ENCODE data around the gene LZTR1. TPM values are rescaled to one million over a fixed set of nuclear protein-coding genes. Genes with fewer than 3 reads are reported as not detected.
"Not testable (repeated sequence)": the region's sequence is repeated elsewhere in the genome, so short reads cannot be mapped to it uniquely, and the experiment has no call there.

The LZTR1 gene
- 10 to 100 TPM; 37.1 to 67.2 (median 55.7) TPM for total RNA-seq

DNA sequence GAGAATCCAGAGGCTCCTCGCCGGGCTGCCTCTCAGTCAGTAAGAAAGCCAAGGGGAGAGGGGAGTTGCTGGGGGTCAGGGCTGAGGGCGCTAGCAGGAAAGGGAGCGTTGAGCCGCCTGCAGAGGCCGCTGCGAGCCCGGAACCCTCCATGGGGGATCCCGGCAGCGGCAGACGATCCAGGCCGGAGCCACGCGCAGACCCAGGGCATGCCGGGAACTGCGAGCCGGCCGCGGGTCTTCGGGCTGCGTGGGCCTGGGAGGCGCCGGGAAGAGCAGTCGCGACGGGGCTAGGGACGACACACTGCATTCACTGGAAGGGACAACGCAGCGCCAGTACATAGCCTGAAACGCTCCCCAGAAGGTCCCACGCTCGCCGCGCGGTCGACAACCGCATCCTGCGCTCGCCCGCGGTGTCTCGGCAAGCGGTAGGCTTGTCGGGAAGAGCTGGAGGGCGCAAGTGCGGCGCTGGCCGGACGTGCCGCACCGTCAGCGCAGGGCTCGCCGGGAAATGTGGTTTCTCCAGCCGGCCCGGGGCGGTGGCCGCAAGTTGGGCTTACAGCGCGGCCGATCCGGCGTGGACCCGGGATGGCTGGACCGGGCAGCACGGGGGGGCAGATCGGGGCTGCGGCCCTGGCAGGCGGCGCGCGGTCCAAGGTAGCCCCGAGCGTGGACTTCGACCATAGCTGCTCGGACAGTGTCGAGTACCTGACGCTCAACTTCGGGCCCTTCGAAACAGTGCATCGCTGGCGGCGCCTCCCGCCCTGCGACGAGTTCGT, at the start of gene LZTR1:
TSS of gene LZTR1 (plus strand) at position 511 of the 776 bp plus-strand sequence. CDS start at position 586, 75 bp downstream.
- intact Hi-C loops (cut with DNase I) = no loop called here

GRCh38 chr22:20933910-20934309, 48.2 kb upstream of the LZTR1 start:
- H3K27me3 ChIP-seq = no peaks in the 10 kb centered on the region
- H3K9me3 ChIP-seq = no peaks in the 10 kb centered on the region
- intact Hi-C loops (cut with DNase I) = no loop called here
- WGBS, 2 donors = 98% methylated on average over 7 of the region's 7 CpGs
- no peak overlapping the region for H3K27ac ChIP-seq
- peaks cover 0 to 4% of the 10 kb centered on the region in 2 donors for H3K36me3 ChIP-seq
- TF ChIP-seq CTCF (IDR thresholded peaks at IDR 0.05) (no peak), POLR2A (IDR thresholded peaks at IDR 0.05) (no peak)
- DNase-seq = no peak
- no peak overlapping the region for H3K4me3 ChIP-seq (replicated peaks in 1 of 3)
- H3K4me1 ChIP-seq = peaks cover 9 to 19% of the 10 kb centered on the region in 2 donors

More for the DNA sequence above, at the start of gene LZTR1:
- H3K27ac ChIP-seq = peak within 1 kb of the TSS; percentile 71 to 84 (median 76)
- peaks cover 0 to 9% of the 10 kb centered on the region in 2 donors for H3K36me3 ChIP-seq
- H3K4me1 ChIP-seq = peaks cover 21 to 25% of the 10 kb centered on the region in 2 donors
- WGBS, 2 donors = 1% methylated on average over 13 to 24 of the region's 87 CpGs
- H3K27me3 ChIP-seq = no peaks in the 10 kb centered on the region
- TF ChIP-seq CTCF (IDR thresholded peaks at IDR 0.05) (peak in 3 of 6 experiments; percentile 23 to 45 (median 45)), POLR2A (IDR thresholded peaks at IDR 0.05) (peak; percentile 33 to 92)
- peak within 1 kb of the TSS; percentile 81 to 94 (median 83) for H3K4me3 ChIP-seq (replicated peaks in 1 of 3)
- H3K9me3 ChIP-seq = no peaks in the 10 kb centered on the region
- DNase-seq = peak; percentile 75 to 79

- H3K4me3 ChIP-seq (replicated peaks in 1 of 3); H3K27ac ChIP-seq; H3K36me3 ChIP-seq; DNase-seq; intact Hi-C loops (cut with DNase I); H3K9me3 ChIP-seq; H3K27me3 ChIP-seq: not testable (repeated sequence)
- 91 to 95% methylated on average over 9 of the region's 9 CpGs for WGBS, 2 donors
- peaks cover 9 to 26% of the 10 kb centered on the region in 2 donors for H3K4me1 ChIP-seq
These were observed 47.0 kb upstream of the LZTR1 start for GRCh38 chr22:20935049-20935448.

DNA sequence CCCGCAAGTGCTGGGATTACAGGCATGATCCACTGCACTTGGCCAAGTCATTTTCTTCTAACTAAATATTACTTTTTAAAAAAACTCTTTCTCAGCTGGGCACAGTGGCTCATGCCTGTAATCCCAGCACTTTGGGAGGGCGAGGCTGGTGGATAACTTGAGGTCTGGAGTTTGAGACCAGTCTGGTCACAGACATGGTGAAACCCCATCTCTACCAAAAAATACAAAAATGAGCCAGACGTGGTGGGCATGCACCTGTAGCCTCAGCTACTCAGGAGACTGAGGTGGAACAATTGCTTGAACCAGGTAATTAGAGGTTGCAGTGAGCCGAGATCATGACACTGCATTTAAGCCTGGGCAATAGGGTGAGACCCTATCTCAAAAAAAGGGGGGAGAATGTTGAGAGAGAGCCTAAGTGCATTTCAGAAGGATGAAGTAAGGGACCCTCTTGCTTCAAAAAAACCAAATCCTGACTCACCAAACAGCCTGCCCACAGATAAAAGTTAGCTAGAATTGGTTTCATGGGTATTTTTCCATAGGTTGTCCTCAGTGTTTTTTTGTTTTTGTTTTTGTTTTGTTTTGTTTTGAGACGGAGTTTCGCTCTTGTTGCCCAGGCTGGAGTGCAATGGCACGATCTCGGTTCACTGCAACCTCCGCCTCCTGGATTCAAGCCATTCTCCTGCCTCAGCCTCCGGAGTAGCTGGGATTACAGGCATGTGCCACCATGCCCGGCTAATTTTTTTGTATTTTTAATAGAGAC, 46.1 kb upstream of the LZTR1 start:
- H3K27ac ChIP-seq; intact Hi-C loops (cut with DNase I): not testable (repeated sequence)
- WGBS, 2 donors = 88 to 94% methylated on average over 11 of the region's 11 CpGs

DNA sequence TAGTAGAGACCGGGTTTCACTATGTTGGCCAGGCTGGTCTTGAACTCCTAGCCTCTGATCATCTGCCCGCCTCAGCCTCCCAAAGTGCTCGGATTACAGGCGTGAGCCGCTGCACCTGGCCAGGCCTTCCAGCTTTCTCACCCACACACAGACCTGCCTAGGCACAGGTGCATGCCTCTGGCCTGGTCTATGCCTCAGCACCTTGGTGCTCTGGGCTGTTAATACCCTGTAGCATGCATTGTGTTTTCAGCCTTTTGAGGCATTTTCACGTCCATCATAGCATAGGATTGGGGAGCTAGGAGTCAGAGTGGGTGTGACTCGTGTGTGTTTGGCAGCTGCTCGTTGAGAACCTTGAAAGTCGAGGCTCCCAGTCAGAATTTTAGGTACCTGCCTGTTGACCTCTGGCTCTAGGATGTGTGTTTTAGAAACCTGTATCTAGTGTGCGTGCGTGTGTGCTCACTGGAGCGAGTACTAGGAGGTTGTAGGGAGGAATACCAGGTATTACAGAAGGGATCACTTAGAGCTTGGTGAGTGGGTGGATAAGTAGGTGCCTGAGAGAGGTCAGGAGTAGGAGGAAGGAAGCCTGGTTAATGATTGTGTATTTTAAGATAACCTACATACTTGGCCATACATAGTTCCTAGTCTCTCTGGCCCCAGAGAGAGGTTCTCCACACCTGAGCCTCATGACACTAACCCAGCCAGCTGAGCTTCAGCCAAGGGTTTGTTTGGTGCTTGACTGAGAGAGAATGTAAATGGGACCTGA, 44.9 kb upstream of the LZTR1 start:
- DNase-seq = peak; percentile 20 to 33
- H3K9me3 ChIP-seq = no peaks in the 10 kb centered on the region
- peaks cover 0 to 4% of the 10 kb centered on the region in 2 donors for H3K36me3 ChIP-seq
- 57 to 67% methylated on average over 12 of the region's 12 CpGs for WGBS, 2 donors
- H3K4me3 ChIP-seq (replicated peaks in 1 of 3) = no peak overlapping the region
- TF ChIP-seq CTCF (IDR thresholded peaks at IDR 0.05) = no peak
- TF ChIP-seq POLR2A (IDR thresholded peaks at IDR 0.05) = no peak
- H3K4me1 ChIP-seq = peaks cover 16 to 35% of the 10 kb centered on the region in 2 donors
- H3K27me3 ChIP-seq = no peaks in the 10 kb centered on the region
- no peak overlapping the region for H3K27ac ChIP-seq
- intact Hi-C loops (cut with DNase I) = no loop called here

More for the DNA sequence above, 46.1 kb upstream of the LZTR1 start:
- not testable (repeated sequence) for H3K9me3 ChIP-seq; H3K36me3 ChIP-seq; H3K27me3 ChIP-seq; H3K4me3 ChIP-seq (replicated peaks in 1 of 3); DNase-seq
- peaks cover 13 to 34% of the 10 kb centered on the region in 2 donors for H3K4me1 ChIP-seq
